ENCODE results near the gene RCN1.

Gene RCN1

DNA sequence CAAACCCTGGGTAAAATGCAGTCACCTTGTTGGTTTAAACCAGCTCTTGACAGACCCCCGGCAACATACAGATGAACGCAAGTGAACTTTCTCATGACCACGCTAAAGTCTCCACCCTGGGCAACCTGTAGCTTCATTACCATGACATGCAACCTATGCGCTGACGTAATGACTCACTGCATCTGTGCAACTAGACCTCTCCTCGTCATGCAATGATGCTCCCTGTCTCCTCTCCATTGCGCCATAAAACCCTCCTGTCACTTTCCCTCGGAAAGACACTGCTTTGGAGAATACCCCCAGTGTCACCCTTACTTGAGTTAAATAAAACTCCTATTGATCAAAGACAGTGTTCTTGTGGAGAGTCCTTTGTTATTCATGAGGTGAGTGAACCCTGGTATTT is 52.5 kb downstream of the RCN1 start:
- Histone ChIP-seq H3K9me3 (ENCODE audit: control insufficient read depth, low read depth, low read length) (no peaks in the 10 kb centered on the region), H3K4me3 (ENCODE audit: low read length) (no peak overlapping the region), H3K36me3 (ENCODE audit: control insufficient read depth, low read depth, low read length) (no peaks in the 10 kb centered on the region), H3K27me3 (ENCODE audit: control insufficient read depth, insufficient read depth, low read length) (no peaks in the 10 kb centered on the region), H3K27ac (ENCODE audit: low read length) (no peak overlapping the region), H3K9ac (ENCODE audit: low read length) (no peak overlapping the region), H3K4me1 (ENCODE audit: control insufficient read depth, low read depth, low read length) (no peaks in the 10 kb centered on the region)

DNA sequence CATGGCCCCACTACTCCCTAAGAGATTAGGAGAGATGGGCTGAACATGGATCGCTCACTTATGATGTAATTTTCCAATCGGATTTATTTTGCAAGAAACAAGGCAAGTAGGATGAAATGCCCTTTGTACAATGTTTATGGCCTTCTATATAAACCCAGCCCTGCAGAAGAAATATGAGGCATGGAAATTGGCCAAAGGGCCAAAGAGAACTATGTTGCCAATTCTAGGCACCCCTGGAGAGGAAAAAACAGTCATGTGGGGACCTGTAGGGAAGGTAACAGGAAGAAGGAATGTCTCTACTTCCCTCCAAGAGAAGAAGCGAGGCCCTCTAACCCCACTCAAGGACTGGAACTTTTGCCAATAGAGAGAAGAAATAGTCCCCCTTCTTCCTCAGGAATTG is 54.4 kb downstream of the RCN1 start:
- Histone ChIP-seq H3K4me1 (ENCODE audit: control insufficient read depth, low read depth, low read length) (no peaks in the 10 kb centered on the region), H3K27ac (ENCODE audit: low read length) (no peak overlapping the region), H3K27me3 (ENCODE audit: control insufficient read depth, insufficient read depth, low read length) (no peaks in the 10 kb centered on the region)

DNA sequence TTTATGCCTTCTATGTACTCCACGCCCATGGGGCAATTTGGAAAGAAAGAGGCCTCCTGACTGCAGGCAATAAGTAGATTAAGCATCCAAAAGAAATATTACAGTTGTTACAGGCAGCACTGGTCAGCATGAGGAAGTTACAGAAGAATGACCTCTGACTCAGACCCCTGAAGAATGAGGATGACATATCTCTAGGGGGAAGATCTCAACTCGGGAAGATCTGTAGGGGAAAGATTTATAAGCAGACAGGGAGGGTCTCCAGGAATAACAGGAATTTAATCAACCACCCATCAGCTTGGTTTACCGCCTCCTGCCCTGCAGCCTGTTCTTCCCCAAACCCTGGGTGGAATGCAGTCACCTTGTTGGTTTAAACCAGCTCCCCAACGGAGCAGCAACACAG is 58.0 kb downstream of the RCN1 start:
- Histone ChIP-seq H3K4me3 (ENCODE audit: low read length) (no peak overlapping the region), H3K9me3 (ENCODE audit: control insufficient read depth, low read depth, low read length) (no peaks in the 10 kb centered on the region), H3K9ac (ENCODE audit: low read length) (no peak overlapping the region), H3K27ac (ENCODE audit: low read length) (no peak overlapping the region), H3K36me3 (ENCODE audit: control insufficient read depth, low read depth, low read length) (no peaks in the 10 kb centered on the region), H3K4me1 (ENCODE audit: control insufficient read depth, low read depth, low read length) (no peaks in the 10 kb centered on the region), H3K27me3 (ENCODE audit: control insufficient read depth, insufficient read depth, low read length) (no peaks in the 10 kb centered on the region)

More for the DNA sequence above, 54.4 kb downstream of the RCN1 start:
- Histone ChIP-seq H3K4me3 (ENCODE audit: low read length) (no peak overlapping the region), H3K36me3 (ENCODE audit: control insufficient read depth, low read depth, low read length) (no peaks in the 10 kb centered on the region), H3K9me3 (ENCODE audit: control insufficient read depth, low read depth, low read length) (no peaks in the 10 kb centered on the region), H3K9ac (ENCODE audit: low read length) (no peak overlapping the region)

DNA sequence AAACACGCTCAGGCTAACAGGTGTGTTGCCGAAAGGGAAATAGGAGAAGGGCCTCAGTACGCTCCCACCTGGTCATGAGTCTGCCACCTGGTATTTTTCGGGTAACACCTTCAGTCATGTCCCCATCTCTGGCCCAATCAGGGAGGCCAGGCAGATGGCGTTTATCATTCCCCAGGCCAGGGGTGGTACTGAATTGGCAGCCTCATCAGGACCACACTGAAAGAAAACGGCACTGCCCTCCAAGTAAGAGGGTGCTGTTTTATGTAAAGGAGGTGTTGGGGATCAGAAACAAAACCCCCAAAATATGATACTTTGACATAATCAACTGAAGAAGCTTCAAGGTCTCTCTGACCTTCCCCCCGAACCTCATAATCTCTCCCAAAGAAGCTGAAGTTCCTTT is 58.9 kb downstream of the RCN1 start:
- Histone ChIP-seq H3K36me3 (ENCODE audit: control insufficient read depth, low read depth, low read length) (no peaks in the 10 kb centered on the region), H3K27ac (ENCODE audit: low read length) (no peak overlapping the region), H3K9ac (ENCODE audit: low read length) (no peak overlapping the region), H3K27me3 (ENCODE audit: control insufficient read depth, insufficient read depth, low read length) (no peaks in the 10 kb centered on the region), H3K4me1 (ENCODE audit: control insufficient read depth, low read depth, low read length) (no peaks in the 10 kb centered on the region), H3K4me3 (ENCODE audit: low read length) (no peak overlapping the region), H3K9me3 (ENCODE audit: control insufficient read depth, low read depth, low read length) (no peaks in the 10 kb centered on the region)

DNA sequence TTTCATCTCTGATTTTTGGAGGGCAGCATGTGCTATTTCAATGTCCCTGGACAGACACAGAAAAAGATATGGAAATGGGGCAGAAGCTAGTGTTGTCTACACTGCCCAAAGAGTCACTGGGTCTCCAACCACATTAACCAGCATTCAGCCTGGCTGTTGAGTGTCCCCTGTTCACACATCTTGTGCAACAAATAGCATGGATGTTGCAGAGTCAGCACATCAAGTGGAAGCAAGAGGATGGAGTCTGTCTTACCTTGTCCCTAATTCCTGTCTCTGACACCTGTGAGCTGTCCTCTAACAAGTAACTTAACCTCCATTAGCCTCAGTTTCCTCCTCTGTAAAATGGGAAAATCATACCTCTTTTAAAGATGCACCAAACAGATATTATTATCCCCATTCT is 60.2 kb downstream of the RCN1 start:
- Histone ChIP-seq H3K9ac (ENCODE audit: low read length) (no peak overlapping the region), H3K9me3 (ENCODE audit: control insufficient read depth, low read depth, low read length) (no peaks in the 10 kb centered on the region), H3K4me3 (ENCODE audit: low read length) (no peak overlapping the region), H3K27me3 (ENCODE audit: control insufficient read depth, insufficient read depth, low read length) (no peaks in the 10 kb centered on the region), H3K36me3 (ENCODE audit: control insufficient read depth, low read depth, low read length) (no peaks in the 10 kb centered on the region), H3K27ac (ENCODE audit: low read length) (no peak overlapping the region), H3K4me1 (ENCODE audit: control insufficient read depth, low read depth, low read length) (no peaks in the 10 kb centered on the region)

DNA sequence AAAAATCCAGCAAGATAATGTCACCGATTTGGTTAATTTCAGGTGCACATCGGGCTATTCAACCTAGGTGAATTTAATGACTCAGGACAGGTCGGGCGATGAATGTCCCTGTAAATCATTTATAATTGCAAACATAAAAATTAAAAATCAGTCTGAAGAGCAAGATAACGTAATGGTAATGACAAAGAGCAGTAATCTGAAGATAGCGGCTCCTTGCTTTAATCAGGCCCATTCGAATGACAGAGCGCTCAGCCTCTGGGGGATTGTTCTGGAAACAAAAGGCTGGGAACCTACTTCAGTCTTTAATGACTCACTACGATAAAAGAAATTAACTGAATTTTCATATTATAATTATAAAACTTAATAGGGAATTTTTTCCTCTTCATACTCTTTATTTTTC is 61.3 kb downstream of the RCN1 start:
- Histone ChIP-seq H3K9me3 (ENCODE audit: control insufficient read depth, low read depth, low read length) (no peaks in the 10 kb centered on the region), H3K4me3 (ENCODE audit: low read length) (no peak overlapping the region), H3K36me3 (ENCODE audit: control insufficient read depth, low read depth, low read length) (no peaks in the 10 kb centered on the region), H3K9ac (ENCODE audit: low read length) (no peak overlapping the region), H3K27ac (ENCODE audit: low read length) (no peak overlapping the region), H3K4me1 (ENCODE audit: control insufficient read depth, low read depth, low read length) (no peaks in the 10 kb centered on the region), H3K27me3 (ENCODE audit: control insufficient read depth, insufficient read depth, low read length) (no peaks in the 10 kb centered on the region)

DNA sequence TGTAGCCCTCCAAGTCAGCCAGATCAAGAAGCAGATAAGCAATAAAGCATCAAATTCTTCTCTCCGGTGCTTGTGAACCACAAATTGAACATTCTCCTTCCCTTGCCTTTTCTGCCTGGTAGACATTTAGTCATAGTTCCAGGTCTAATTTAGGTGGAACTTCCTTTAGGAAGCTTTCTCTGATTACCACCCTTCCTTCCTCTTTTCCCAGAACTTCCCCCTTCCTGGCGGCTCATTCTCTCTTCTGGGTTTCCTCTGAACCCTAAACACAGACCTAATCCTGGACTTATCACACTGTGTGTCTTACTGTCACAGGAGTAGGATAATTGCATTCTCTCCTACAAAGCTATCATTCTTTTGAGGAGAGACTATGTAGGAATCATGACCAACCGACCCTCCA is 61.9 kb downstream of the RCN1 start:
- Histone ChIP-seq H3K27ac (ENCODE audit: low read length) (no peak overlapping the region), H3K9me3 (ENCODE audit: control insufficient read depth, low read depth, low read length) (no peaks in the 10 kb centered on the region), H3K27me3 (ENCODE audit: control insufficient read depth, insufficient read depth, low read length) (no peaks in the 10 kb centered on the region), H3K36me3 (ENCODE audit: control insufficient read depth, low read depth, low read length) (no peaks in the 10 kb centered on the region), H3K4me3 (ENCODE audit: low read length) (no peak overlapping the region), H3K4me1 (ENCODE audit: control insufficient read depth, low read depth, low read length) (no peaks in the 10 kb centered on the region), H3K9ac (ENCODE audit: low read length) (no peak overlapping the region)

DNA sequence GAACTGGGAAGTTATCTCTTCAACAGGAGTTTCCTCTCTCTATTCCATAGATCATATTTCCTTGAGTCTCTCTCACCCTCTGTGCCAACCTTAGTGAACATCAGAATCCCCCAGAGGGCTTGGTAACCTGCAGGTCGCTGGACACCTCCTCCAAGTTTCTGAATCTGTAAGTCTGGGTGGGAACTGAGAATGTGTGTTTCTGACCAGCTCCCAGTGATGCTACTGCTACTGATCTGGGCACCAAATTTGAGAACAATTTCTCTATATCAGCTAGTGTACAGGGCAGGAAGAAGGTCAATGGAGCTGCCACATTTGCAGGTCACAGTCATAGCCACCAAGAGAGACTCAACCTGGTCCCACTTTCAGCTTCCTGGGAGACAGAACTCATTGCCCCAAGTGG is 62.9 kb downstream of the RCN1 start:
- Histone ChIP-seq H3K4me1 (ENCODE audit: control insufficient read depth, low read depth, low read length) (no peaks in the 10 kb centered on the region), H3K9me3 (ENCODE audit: control insufficient read depth, low read depth, low read length) (no peaks in the 10 kb centered on the region), H3K27ac (ENCODE audit: low read length) (no peak overlapping the region), H3K9ac (ENCODE audit: low read length) (no peak overlapping the region), H3K4me3 (ENCODE audit: low read length) (no peak overlapping the region), H3K27me3 (ENCODE audit: control insufficient read depth, insufficient read depth, low read length) (no peaks in the 10 kb centered on the region), H3K36me3 (ENCODE audit: control insufficient read depth, low read depth, low read length) (no peaks in the 10 kb centered on the region)

DNA sequence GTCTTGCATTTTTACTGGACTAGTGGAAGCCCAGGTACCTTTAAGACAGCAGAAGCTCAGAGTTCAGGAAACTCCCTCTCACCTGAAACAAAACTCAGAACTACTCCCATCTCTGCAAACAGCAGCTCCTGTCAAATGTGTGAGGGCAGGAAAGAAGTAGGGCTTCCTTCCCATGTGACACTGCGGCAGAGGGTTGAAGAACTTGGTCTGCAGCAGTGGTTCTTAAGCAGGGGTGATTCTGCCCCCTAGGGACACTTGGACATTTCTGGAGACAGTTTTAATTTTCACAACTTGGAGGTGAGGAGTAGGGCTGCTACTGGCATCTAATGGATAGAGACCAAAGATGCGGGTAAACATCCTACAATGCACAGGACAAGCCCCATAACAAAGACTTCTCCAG is 63.4 kb downstream of the RCN1 start:
- no peaks in the 10 kb centered on the region for H3K4me1 ChIP-seq (ENCODE audit: control insufficient read depth, low read depth, low read length)
- no peak overlapping the region for H3K27ac ChIP-seq (ENCODE audit: low read length)
- no peak overlapping the region for H3K4me3 ChIP-seq (ENCODE audit: low read length)
- H3K36me3 ChIP-seq (ENCODE audit: control insufficient read depth, low read depth, low read length) = no peaks in the 10 kb centered on the region
- H3K27me3 ChIP-seq (ENCODE audit: control insufficient read depth, insufficient read depth, low read length) = no peaks in the 10 kb centered on the region
- no peak overlapping the region for H3K9ac ChIP-seq (ENCODE audit: low read length)
- H3K9me3 ChIP-seq (ENCODE audit: control insufficient read depth, low read depth, low read length) = no peaks in the 10 kb centered on the region

Data from iPS-18a (cell line).